IPS DF 6.9 (cell line): ENCODE measurements around the gene EVI5.

Source experiments
- DNase-seq: peaks from one replicate; pipeline ENCODE4 v3.0.0-alpha.2; 2013; ENCODE audit warnings: low read depth, low spot score
- H3K27ac ChIP-seq: one replicate; pipeline ENCODE4 v1.5.1; 2013; ENCODE audit warnings: low read length, control low read depth
- H3K27me3 ChIP-seq: 2 replicates; pipeline ENCODE4 v1.6.1; 2013; ENCODE audit warnings: mild to moderate bottlenecking, low read length; ENCODE audit not compliant: control insufficient read depth, insufficient read depth
- H3K36me3 ChIP-seq: 2 replicates; pipeline ENCODE4 v1.6.1; 2013; ENCODE audit warnings: low read length; ENCODE audit not compliant: control insufficient read depth, insufficient read depth
- H3K4me1 ChIP-seq: 2 replicates; pipeline ENCODE4 v1.6.1; 2013; ENCODE audit warnings: low read length; ENCODE audit not compliant: control insufficient read depth, insufficient read depth
- H3K4me3 ChIP-seq: 2 replicates; pipeline ENCODE4 v1.5.1; 2013; ENCODE audit warnings: mild to moderate bottlenecking, low read length
- H3K9me3 ChIP-seq: 2 replicates; pipeline ENCODE4 v1.6.1; 2013; ENCODE audit warnings: low read length, inconsistent platforms; ENCODE audit not compliant: control insufficient read depth, insufficient read depth
- WGBS: extraction: QIAGEN DNeasy Blood & Tissue Kit; methylation state at CpG from one replicate; pipeline ENCODE4 v1.1.7; 2013; ENCODE audit warnings: mixed read lengths, missing lambda C conversion rate; ENCODE audit not compliant: insufficient read length, insufficient coverage; 5-methylcytosine and 5-hydroxymethylcytosine counted together

EVI5 gene

DNA sequence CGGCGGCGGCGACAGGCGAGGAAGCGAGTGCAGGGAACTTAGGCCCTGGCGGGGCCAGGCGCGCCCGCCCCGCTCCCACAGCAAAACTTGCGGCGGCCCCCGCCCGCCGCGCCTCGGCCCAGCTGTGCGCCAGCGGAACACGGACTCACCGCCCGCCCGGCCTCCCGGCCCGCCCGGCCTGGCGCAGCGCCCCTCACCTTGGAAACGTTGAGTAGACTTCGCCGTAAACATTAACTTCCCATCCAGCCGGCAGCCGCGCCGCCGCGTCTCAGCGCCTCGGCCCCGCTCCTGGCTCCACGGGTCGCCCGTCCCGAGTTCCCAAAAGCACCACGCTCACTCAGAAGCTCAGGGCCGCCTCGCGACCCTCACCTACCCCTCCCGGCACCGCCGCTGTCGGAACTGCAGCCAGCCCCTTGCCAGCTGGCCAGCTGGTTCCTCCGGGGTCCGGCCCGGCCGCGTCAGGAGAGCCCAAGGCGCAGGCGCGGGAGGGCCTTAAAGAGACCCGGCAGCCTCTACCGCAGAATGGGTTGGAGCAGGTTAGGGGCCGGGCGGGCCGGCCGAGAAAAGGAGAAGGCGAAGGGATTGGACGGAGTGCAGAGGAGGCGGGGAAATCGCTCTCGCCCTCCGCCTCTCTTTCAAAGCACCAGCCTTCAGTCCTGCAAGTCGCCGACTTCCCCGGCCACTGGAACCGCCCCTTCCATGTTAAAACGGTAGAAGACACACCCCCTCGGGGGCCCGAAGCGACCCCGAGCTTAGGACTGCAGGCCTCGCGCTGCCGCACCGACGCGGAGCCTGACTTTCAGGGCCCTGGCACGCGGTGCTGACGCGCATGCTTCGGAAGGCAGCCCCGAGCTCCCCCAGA, at the start of gene EVI5:
EVI5 (minus strand) TSS at position 470 of the 862 bp plus-strand sequence. CDS start 48,562 bp downstream, outside the sequence.
- H3K27ac ChIP-seq = no peak within 1 kb of the TSS
- DNase-seq = peak; percentile 93
- no CpG with 5 or more reads among the region's 94 CpGs for WGBS

DNA sequence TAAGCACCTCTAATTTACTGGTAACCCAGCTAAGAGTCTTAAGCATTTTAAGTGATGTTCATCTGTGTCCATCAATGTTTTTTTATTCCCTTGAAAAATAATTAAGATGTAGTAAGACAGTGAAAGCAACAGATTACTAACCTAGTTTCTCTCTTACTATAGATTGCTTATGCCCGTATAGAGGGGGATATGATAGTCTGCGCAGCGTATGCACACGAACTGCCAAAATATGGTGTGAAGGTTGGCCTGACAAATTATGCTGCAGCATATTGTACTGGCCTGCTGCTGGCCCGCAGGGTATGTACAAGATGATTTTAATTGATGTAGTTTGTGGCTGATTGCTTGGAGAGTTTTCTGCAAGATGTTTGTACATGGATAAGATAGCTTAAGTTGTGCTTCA, 49.7 kb upstream of the EVI5 start:
- H3K9me3 ChIP-seq = no peaks in the 10 kb centered on the region
- no peak for DNase-seq
- H3K36me3 ChIP-seq = peaks cover 38% of the 10 kb centered on the region; the same call in 1 of the 2 replicates
- no peak overlapping the region for H3K4me3 ChIP-seq
- no peaks in the 10 kb centered on the region for H3K27me3 ChIP-seq
- H3K4me1 ChIP-seq = no peaks in the 10 kb centered on the region; the same call in 1 of the 2 replicates
- no CpG with 5 or more reads among the region's 5 CpGs for WGBS
- H3K27ac ChIP-seq = no peak overlapping the region

More for the DNA sequence above, at the start of gene EVI5:
- Histone ChIP-seq H3K9me3 (no peaks in the 10 kb centered on the region), H3K27me3 (no peaks in the 10 kb centered on the region), H3K36me3 (no peaks in the 10 kb centered on the region), H3K4me3 (peak within 1 kb of the TSS; percentile 85), H3K4me1 (0 out of 2 replicates have a peak, but pooled peaks cover 1% of the 10 kb centered on the region)

DNA sequence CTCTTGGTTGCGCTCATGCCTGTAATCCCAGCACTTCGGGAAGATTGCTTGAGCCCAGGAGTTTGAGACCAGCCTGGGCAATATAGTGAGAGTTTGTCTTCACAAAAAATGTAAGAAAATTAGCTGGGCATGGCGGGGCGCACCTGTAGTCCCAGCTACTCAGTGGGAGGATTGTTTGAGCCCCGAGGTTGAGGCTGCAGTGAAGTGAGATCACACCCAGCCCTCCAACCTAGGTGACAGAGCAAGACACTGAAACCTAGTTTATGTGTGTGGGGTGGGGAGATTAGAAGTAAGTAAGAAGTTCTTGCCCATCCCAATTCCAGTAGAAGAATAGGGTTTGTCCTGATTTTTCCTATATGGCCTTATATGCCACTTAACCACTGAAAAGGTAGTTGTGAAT, 48.9 kb upstream of the EVI5 start:
- H3K4me1 ChIP-seq = no peaks in the 10 kb centered on the region; the same call in 1 of the 2 replicates
- DNase-seq = no peak
- no peak overlapping the region for H3K27ac ChIP-seq
- WGBS = no CpG with 5 or more reads among the region's 5 CpGs
- no peaks in the 10 kb centered on the region for H3K9me3 ChIP-seq
- H3K4me3 ChIP-seq = no peak overlapping the region; the same call in 1 of the 2 replicates
- H3K27me3 ChIP-seq = no peaks in the 10 kb centered on the region
- H3K36me3 ChIP-seq = peaks cover 32% of the 10 kb centered on the region; the same call in 1 of the 2 replicates

DNA sequence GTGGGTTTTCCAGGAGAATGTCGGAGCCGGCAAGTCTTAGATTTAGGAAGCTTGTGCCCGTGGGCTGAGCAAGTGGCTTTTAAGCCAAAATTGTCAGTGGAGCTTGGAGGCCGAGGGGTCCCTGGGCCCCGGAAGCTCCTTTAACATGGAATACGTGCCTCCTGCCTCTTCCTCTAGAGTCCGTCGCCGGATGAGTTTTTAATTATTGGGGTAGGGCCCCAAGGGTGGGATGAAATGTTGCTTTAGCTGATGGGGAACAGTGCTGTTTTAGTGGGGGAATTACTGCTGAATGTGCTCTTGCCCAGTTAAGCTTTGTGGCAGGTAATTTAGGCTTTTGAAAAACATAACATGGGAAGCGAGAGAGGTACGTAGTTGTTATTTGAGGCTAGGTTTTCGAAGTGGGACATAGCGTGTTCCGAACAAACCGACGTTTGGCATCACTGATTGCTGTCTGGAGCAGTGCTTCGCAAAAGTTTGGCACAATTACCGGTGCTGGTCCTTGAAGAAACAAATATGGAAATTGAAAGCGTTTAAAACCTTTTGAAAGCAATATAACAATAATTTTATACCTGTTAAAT, 47.7 kb upstream of the EVI5 start:
- H3K4me3 ChIP-seq = peak overlapping the region; percentile 96
- DNase-seq = no peak
- H3K27ac ChIP-seq = no peak overlapping the region
- peaks cover 28% of the 10 kb centered on the region; the same call in 1 of the 2 replicates for H3K36me3 ChIP-seq
- no peaks in the 10 kb centered on the region; the same call in 1 of the 2 replicates for H3K4me1 ChIP-seq
- H3K9me3 ChIP-seq = no peaks in the 10 kb centered on the region
- no CpG with 5 or more reads among the region's 19 CpGs for WGBS
- H3K27me3 ChIP-seq = no peaks in the 10 kb centered on the region

DNA sequence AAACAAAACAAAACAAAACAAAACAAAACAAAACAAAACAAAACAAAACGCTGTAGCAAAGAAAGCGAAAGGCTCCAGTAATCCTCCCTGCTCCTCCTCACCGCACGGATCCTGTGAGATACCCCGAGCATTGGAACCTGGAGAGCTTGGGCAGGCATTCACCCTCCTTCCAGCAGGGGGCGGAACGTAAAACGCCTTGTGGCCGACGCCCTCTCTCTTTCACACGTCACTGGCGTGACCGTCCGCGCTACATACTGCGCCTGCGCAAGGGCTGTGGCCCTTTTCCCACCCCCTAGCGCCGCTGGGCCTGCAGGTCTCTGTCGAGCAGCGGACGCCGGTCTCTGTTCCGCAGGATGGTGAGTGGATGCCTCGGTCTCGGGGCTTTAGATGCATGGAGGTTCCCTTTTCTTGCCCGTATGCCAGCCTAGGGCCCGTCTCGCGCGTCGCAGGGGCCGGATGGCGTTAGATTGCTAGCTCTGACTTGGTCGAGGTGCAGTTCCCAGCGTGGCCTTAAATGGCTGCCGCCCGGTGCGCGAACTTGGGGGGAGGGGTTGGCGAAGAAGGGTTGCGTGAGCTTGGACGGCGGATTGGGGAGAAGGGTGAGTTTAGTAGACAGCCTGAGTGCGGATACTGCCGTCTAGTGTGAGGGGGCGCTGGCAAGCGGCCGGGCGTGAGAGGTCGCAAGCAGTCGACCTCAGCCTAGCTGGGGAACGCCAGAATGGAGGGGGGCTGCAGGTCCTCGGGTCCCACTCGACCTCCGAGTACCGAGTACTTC, 47.0 kb upstream of the EVI5 start, which contains the start of gene RPL5:
RPL5 (plus strand) TSS at position 279 of the 775 bp plus-strand sequence; CDS start at position 354, 75 bp downstream.
- no CpG with 5 or more reads among the region's 57 CpGs for whole genome bisulfite sequencing
- peak within 1 kb of the TSS; percentile 96 for H3K4me3 ChIP-seq
- H3K36me3 ChIP-seq = peaks cover 22% of the 10 kb centered on the region; the same call in 1 of the 2 replicates
- H3K27me3 ChIP-seq = no peaks in the 10 kb centered on the region
- DNase-seq = peak; percentile 98
- H3K4me1 ChIP-seq = no peaks in the 10 kb centered on the region; the same call in 1 of the 2 replicates
- no peak within 1 kb of the TSS for H3K27ac ChIP-seq
- H3K9me3 ChIP-seq = no peaks in the 10 kb centered on the region

DNA sequence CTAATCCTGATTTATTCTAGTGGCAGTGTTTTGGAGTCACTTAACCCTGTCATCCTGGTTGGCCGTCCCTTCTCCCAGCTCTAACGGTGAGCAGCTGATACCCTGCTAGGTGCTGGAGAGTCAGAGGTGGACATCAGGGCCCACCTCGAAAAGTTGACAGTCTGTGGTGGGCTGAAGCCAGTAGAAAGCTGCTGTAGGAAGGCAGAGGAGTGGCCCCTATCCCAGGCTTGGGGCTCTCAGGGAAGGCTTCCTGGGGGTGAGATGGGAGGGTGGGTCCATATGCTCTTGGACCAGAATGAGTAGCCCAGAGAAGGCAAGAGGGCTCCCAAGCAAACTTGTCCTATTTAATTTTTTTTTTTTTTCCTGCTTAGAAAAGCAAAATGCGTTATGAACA, 46.5 kb upstream of the EVI5 start:
- no peak for DNase-seq
- H3K4me3 ChIP-seq = no peak overlapping the region; the same call in 1 of the 2 replicates
- no CpG with 5 or more reads among the region's 4 CpGs for WGBS
- no peaks in the 10 kb centered on the region for H3K9me3 ChIP-seq
- H3K36me3 ChIP-seq = peaks cover 20% of the 10 kb centered on the region; the same call in 1 of the 2 replicates
- no peaks in the 10 kb centered on the region; the same call in 1 of the 2 replicates for H3K4me1 ChIP-seq
- H3K27ac ChIP-seq = no peak overlapping the region
- no peaks in the 10 kb centered on the region for H3K27me3 ChIP-seq

DNA sequence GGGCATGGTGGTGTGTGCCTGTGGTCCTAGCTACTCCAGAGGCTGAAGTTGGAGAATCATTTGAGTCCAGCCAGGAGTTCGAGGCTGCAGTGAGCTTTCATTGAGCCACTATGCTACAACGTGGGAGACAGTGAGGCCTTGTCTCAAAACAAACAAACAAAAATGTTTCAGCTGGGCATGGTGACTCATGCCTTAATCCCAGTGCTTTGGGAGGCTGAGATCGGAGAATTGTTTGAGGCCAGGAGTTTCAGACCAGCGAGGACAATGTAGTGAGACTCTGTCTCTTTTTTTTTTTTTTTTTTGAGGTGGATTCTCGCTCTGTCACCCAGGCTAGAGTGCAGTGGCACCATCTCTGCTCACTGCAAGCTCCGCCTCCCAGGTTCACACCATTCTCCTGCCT, 41.9 kb upstream of the EVI5 start:
- no peaks in the 10 kb centered on the region for H3K27me3 ChIP-seq
- no peak overlapping the region for H3K4me3 ChIP-seq
- WGBS = no CpG with 5 or more reads among the region's 6 CpGs
- no peaks in the 10 kb centered on the region for H3K36me3 ChIP-seq
- no peaks in the 10 kb centered on the region for H3K9me3 ChIP-seq
- H3K4me1 ChIP-seq = no peaks in the 10 kb centered on the region
- DNase-seq = no peak
- no peak overlapping the region for H3K27ac ChIP-seq

DNA sequence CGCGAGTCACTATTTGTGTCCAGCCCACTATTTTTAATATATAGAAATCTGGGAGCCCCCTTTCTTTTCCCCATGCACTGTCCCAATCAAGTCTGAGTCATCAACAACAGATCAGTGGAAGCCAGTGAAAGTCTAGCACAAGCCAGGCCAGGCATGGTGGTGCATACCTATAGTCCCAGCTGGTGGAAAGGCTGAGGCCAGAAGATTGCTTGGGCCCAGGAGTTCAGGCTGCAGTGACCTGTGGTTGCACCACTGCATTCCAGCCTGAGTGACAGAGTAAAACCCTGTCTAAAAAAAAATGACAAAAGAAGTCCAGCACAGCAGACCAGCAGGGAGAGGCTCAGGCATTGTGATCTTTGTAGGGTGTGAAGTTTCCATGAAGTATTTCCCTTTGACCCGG, 38.0 kb upstream of the EVI5 start:
- H3K36me3 ChIP-seq = no peaks in the 10 kb centered on the region
- H3K27me3 ChIP-seq = no peaks in the 10 kb centered on the region
- H3K4me1 ChIP-seq = no peaks in the 10 kb centered on the region
- H3K4me3 ChIP-seq = no peak overlapping the region
- WGBS = no CpG with 5 or more reads among the region's 3 CpGs
- H3K27ac ChIP-seq = no peak overlapping the region
- H3K9me3 ChIP-seq = no peaks in the 10 kb centered on the region
- DNase-seq = no peak

DNA sequence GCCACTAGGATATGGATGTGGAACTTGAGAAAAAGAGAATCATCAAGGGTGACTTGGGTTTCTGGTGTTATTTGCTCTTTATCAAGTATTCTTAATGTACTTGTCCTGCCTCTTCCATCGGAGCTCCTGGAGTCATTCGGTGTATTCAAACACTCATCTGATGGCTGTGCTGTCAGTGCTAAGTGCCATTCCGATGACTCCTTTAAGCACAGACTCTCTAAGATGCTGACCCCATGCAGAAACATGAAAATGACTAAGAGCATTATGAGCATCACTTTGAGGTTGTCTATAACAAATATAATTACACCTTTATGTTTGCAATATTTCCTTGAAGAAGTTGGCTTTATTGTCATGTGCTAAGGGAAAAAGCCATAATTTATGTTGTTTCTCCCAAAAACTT, 35.6 kb upstream of the EVI5 start:
- DNase-seq = no peak
- Histone ChIP-seq H3K27me3 (no peaks in the 10 kb centered on the region), H3K4me1 (no peaks in the 10 kb centered on the region), H3K9me3 (no peaks in the 10 kb centered on the region), H3K27ac (no peak overlapping the region), H3K36me3 (no peaks in the 10 kb centered on the region), H3K4me3 (no peak overlapping the region)
- WGBS = no CpG with 5 or more reads among the region's 3 CpGs

DNA sequence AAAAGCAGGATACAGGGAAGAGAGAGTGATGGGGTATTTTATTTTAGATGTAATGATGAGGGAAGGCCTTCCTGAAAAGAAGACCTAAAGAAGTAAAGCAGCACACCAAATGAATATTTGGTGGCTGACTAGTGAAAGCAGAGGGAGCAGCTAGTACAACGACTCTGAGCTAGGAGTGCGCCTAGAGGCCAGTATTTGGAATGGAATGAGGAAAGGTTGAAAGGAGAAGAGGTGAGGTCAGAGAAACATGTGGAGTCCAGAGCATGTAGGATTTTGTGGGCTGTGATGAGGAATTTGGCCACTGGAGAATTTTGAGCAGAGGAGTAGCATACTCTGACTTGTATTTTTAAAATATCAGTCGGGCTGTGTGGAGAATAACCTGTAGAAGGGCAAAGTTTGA, 35.1 kb upstream of the EVI5 start:
- H3K4me1 ChIP-seq = no peaks in the 10 kb centered on the region
- no peak for DNase-seq
- no peaks in the 10 kb centered on the region for H3K9me3 ChIP-seq
- H3K36me3 ChIP-seq = no peaks in the 10 kb centered on the region
- no peaks in the 10 kb centered on the region for H3K27me3 ChIP-seq
- no peak overlapping the region for H3K27ac ChIP-seq
- H3K4me3 ChIP-seq = no peak overlapping the region
- WGBS = no CpG with 5 or more reads among the region's 3 CpGs
